Activated CD8-positive, alpha-beta memory T cell treated with anti-CD3 and anti-CD28 coated beads, Interleukin-2, amount 50 U/mL, for 24 hours (primary cell): Measurements from ENCODE around the gene KLHL40.

Experiments
- DNase-seq: peaks from one replicate; pipeline ENCODE4 v3.0.0-alpha.2; 2020; ENCODE audit errors: extremely low read depth

Gene KLHL40

DNA sequence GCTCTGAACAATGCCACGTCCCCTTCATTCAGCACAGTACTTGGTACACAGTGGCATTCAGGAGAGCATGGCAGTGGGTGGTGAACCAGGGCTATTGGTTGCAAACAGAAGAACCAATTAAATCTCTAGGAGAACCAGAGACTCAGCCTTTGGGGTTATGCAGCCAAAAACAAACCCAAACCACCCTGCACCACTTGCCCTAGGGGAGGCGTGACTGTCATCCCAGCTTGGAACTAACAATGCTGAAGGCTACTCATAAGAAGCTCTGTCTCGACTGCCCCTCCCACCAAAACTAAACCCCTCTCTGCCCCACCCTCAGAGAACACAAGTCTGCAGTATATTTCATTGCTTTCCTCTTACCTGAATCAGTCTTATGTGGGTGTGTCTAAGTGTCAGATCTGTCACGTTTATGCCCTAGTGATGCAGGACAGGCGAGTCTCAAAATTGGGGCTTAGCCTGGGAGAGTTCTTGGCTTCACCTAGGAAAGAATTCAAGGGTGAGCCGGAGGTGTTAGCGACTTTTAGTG lies 15.2 kb upstream of the KLHL40 start:
- no peak for DNase-seq

GRCh38 chr3:42670670-42671069 lies 14.7 kb upstream of the KLHL40 start:
- DNase-seq: no peak

DNA sequence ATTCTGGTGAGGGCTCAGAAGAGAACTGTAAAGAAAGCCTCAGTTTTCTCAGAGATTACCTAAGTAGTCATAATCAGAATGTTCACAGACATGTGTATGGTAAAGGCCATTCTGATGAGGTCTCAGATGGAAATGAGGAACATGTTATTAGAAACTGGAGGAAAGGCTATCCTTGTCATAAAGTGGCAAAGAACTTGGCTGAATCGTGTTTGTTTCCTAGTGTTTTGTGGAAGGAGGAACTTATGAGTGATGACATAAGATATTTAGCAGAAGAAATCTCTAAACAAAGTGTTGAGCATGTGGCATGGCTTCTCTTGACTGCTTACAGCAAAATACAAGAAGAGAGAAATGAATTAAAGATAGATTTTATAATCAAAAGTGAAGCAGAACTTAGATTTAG lies 12.8 kb upstream of the KLHL40 start:
- no peak for DNase-seq

DNA sequence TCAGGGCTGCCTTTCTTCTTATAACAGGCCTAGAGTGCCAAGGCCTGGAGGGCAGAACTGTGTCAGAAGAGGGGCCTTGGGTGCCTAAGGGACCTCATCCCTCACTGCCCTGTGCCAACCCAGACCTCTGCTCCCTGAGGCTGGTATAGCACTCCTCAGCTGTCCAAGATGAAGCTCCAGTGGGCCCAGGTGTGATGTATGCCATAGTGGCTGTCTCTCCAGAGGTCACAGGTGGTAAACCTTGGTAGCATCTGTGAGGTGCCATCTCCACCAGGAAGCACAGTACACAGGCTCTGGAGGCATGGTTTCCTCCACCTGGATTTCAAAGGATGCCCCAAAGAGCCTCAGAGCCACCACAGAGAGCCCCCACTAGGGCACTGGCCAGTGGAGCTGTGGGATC lies 12.3 kb upstream of the KLHL40 start:
- DNase-seq: no peak

DNA sequence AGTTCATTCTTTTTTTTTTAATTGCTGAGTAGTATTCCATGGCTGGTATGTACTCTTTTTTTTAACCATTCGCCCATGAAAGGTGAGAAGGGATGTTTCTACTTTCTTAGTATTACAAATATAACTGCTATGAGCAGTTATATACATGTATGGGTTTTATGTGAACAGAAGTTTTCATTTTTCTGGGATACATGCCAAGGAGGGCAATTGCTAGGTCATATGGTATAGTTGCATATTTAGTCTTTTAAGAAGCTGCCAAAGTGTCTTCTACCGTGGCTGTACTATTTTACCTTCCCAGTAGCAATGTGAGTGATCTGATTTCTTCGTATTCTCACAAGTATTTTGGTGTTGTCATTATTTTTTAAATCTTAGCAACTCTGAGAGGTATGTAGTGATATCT lies 11.2 kb upstream of the KLHL40 start:
- DNase-seq: no peak

- no peak for DNase-seq
These were observed 9.4 kb upstream of the KLHL40 start for GRCh38 chr3:42675909-42676308.

- DNase-seq: no peak
These were observed 6.9 kb upstream of the KLHL40 start for GRCh38 chr3:42678447-42678846.

DNA sequence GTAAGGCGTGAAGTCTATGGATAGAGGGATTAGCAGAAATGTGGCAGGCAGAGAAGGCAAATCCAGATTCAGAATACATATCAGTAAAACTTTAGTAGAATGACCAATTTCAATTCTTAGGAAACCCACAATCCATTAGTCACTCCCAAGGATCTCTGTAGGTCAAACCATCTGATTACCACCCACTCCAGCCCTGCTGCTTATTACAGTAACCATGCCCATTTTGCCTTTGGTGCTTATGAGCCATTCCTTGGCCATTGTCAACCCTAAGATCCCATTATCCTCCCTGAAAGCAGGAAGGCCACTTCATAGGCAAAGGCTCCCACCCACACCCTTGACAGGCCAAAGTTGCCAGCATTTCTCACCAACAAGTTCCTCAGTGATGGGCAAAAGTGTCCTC lies 5.1 kb upstream of the KLHL40 start:
- DNase-seq: no peak

- no peak for DNase-seq
These were observed 4.5 kb upstream of the KLHL40 start for GRCh38 chr3:42680806-42681205.

- no peak for DNase-seq
These were observed 3.8 kb upstream of the KLHL40 start for GRCh38 chr3:42681361-42682038.

GRCh38 chr3:42682301-42683070 lies 2.9 kb upstream of the KLHL40 start:
- no peak for DNase-seq

DNA sequence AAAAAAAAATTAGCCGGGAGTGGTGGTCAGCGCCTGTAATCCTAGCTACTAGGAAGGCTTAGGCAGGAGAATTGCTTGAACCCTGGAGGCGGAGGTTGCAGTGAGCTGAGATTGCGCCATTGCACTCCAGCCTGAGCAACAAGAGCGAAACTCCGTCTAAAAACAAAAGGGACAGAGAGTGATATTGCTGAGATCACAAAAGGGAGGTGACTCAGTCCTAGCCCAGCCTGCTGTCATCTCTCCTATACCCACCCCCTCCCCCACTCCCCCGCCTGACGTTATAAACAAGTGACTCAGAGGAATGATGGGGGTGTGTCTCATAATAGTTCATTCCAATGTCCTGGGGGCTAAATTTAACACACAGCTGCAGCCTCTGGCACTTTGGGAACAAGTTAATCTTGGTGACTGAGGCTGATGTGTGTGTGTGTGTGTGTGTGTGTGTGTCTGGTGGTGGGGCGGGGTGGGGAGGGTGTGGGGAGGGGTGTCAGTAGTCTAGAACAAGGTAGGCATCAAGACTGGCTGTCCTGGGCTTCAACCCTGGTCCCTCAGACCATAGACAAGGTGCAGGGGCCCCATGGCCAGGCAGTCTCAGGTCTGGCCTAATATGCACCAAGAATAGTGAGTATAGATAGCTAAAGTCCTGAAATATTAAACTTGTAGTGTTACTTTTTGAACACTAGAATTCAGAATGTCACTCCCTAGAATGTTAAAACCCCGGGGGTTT lies 1.3 kb upstream of the KLHL40 start:
- DNase-seq: peak; percentile 15

DNA sequence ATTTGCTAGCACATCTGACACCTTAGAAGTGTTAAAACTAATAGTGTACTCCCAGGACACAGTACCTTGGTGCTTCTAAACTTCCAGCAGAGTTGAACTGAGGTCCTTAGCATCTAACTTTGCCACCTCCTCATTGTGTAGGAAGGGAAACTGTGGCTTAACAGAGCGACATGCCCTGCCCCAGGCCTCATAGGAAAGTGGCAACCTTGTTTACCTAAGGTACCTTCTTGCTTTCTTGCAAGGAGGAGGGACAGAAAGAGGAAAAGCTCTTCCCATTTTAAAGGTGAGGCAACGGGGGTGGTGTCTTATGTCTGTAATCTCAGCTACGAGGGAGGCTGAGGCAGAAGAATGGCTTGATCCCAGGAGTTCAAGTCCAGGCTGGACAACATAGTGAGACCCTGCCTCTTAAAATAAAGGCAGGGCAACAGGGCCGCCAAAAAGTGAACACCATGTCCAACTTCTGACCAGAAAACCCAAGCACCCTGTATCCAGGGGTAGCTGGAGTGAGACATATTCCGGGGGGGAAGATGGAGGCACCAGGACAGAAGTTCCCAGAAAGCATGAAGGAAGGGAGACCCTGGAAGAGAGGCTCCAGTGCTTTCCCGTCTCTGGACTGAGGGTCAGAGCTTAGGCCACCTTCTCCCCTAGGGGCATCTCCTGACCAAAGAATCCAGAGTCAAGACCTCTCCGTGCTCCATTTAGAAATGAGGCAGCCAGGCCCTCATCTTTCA lies 540 bp upstream of the KLHL40 start:
- no peak for DNase-seq

GRCh38 chr3:42685891-42686820 lies 819 bp downstream of the KLHL40 start:
- DNase-seq: no peak

GRCh38 chr3:42686832-42687650 lies 1.7 kb downstream of the KLHL40 start:
- no peak for DNase-seq

GRCh38 chr3:42688016-42688415 lies 2.7 kb downstream of the KLHL40 start:
- no peak for DNase-seq

- no peak for DNase-seq
These were observed 3.4 kb downstream of the KLHL40 start for GRCh38 chr3:42688487-42689420.

GRCh38 chr3:42689421-42690014 lies 4.2 kb downstream of the KLHL40 start:
- no peak for DNase-seq
